SJCRH30 (cell line): ENCODE results near the gene PPP2R2C. TPM values are rescaled to one million over a fixed set of nuclear protein-coding genes. Genes with fewer than 3 reads are reported as not detected.

Experiments
- DNase-seq, 2 experiments: peaks; one replicate each; pipeline ENCODE4 v3.0.0-alpha.2; 2015 to 2020
- H3K27ac ChIP-seq: fragments of 250-450 bp; sonication (Bioruptor Pico); 2 replicates; pipeline ENCODE4 v1.5.1; 2020; ENCODE audit warnings: mild to moderate bottlenecking, moderate library complexity
- H3K27me3 ChIP-seq: fragments of 250-450 bp; sonication (Bioruptor Pico); 2 replicates; pipeline ENCODE4 v1.5.1; 2020; ENCODE audit warnings: mild to moderate bottlenecking, moderate library complexity
- H3K36me3 ChIP-seq: fragments of 250-450 bp; sonication (Bioruptor Pico); 2 replicates; pipeline ENCODE4 v1.5.1; 2020; ENCODE audit warnings: mild to moderate bottlenecking, moderate library complexity
- H3K4me1 ChIP-seq: fragments of 250-450 bp; sonication (Bioruptor Pico); 2 replicates; pipeline ENCODE4 v1.5.1; 2020; ENCODE audit warnings: mild to moderate bottlenecking, moderate library complexity
- H3K4me3 ChIP-seq: fragments of 250-450 bp; sonication (Bioruptor Pico); 2 replicates; pipeline ENCODE4 v1.5.1; 2020; ENCODE audit warnings: mild to moderate bottlenecking, moderate library complexity
- H3K9me3 ChIP-seq: fragments of 250-450 bp; sonication (Bioruptor Pico); replicated peaks from 2 replicates; pipeline ENCODE4 v1.5.1; 2020; ENCODE audit warnings: mild to moderate bottlenecking, moderate library complexity
- total RNA-seq: library from RNA; depleted of rRNA; stranded (reverse); fragments of >200 nt; shearing (Covaris generic); gene quantifications from 2 replicates; pipeline ENCODE4 v1.2.3, GENCODE V29; 2014

The PPP2R2C gene
- total RNA-seq, 1 experiment from 2014 or later = not detected

GRCh38 chr4:6404611-6405396 lies 67.6 kb downstream of the PPP2R2C start:
- no peaks in the 10 kb centered on the region for H3K4me1 ChIP-seq
- H3K4me3 ChIP-seq = no peak overlapping the region
- H3K27ac ChIP-seq = no peak overlapping the region
- no peaks in the 10 kb centered on the region for H3K9me3 ChIP-seq
- H3K36me3 ChIP-seq = no peaks in the 10 kb centered on the region
- DNase-seq = no peak
- peaks cover 32% of the 10 kb centered on the region for H3K27me3 ChIP-seq

- Histone ChIP-seq H3K4me3 (no peak overlapping the region), H3K9me3 (no peaks in the 10 kb centered on the region), H3K36me3 (no peaks in the 10 kb centered on the region), H3K4me1 (no peaks in the 10 kb centered on the region), H3K27ac (no peak overlapping the region), H3K27me3 (peaks cover 35% of the 10 kb centered on the region)
- no peak for DNase-seq
These were observed 69.1 kb downstream of the PPP2R2C start for GRCh38 chr4:6403400-6403685.

GRCh38 chr4:6402566-6403399 lies 69.6 kb downstream of the PPP2R2C start:
- Histone ChIP-seq H3K27ac (no peak overlapping the region), H3K4me1 (no peaks in the 10 kb centered on the region), H3K27me3 (peaks cover 41% of the 10 kb centered on the region), H3K4me3 (no peak overlapping the region), H3K36me3 (no peaks in the 10 kb centered on the region), H3K9me3 (no peaks in the 10 kb centered on the region)
- DNase-seq = no peak

DNA sequence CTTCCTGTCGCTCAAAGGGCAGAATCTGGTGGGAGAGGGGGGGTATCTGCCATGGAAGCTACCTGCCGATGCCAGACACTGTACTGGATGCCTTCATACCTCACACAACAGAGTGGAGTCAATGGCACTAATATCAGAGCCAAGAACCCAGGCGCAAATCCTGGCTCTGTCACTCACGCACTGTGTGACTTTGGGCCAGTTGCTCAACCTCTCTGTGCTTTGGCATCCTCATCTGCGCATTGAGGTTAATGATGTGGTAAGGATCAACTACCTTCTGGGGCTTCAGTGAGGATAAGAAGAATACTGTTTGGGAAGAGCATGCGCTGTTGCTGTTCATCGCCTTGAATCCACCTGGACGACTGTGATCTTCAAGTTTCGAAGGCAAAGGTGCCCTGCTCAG lies 70.6 kb downstream of the PPP2R2C start:
- H3K27ac ChIP-seq = no peak overlapping the region
- H3K27me3 ChIP-seq = peaks cover 42% of the 10 kb centered on the region
- no peak overlapping the region for H3K4me3 ChIP-seq
- no peaks in the 10 kb centered on the region for H3K36me3 ChIP-seq
- H3K9me3 ChIP-seq = no peaks in the 10 kb centered on the region
- no peak for DNase-seq
- H3K4me1 ChIP-seq = no peaks in the 10 kb centered on the region

GRCh38 chr4:6396696-6397236 lies 75.6 kb downstream of the PPP2R2C start:
- no peak for DNase-seq
- Histone ChIP-seq H3K9me3 (no peaks in the 10 kb centered on the region), H3K27ac (no peak overlapping the region), H3K4me1 (no peaks in the 10 kb centered on the region), H3K27me3 (peaks cover 18% of the 10 kb centered on the region), H3K36me3 (no peaks in the 10 kb centered on the region), H3K4me3 (no peak overlapping the region)

- peak; percentile 40 to 51 for DNase-seq
- no peaks in the 10 kb centered on the region for H3K9me3 ChIP-seq
- no peaks in the 10 kb centered on the region for H3K36me3 ChIP-seq
- no peaks in the 10 kb centered on the region for H3K4me1 ChIP-seq
- no peak overlapping the region for H3K27ac ChIP-seq
- H3K4me3 ChIP-seq = no peak overlapping the region
- peaks cover 15% of the 10 kb centered on the region for H3K27me3 ChIP-seq
These were observed 76.8 kb downstream of the PPP2R2C start for GRCh38 chr4:6395466-6396228.

DNA sequence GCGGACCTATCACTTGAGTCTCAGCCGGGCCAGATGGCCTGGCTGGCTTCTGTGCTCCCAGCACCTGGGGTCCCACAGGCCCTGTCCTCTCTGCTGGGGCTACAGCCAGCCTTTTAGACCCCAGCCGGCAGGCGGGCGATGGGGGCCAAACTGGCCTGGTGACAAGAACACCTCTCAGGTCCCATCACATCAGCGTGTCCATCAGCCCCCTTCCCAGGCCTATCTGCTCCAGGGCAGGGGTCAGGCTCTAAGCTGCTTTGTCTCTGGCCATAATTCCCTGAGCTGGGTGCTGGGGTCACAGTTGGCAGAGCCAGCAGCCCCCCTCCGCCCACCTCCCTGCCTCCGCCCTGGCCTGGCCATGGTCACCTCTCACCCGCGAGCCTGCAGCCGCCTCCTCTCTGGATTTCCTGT lies 77.7 kb downstream of the PPP2R2C start:
- Histone ChIP-seq H3K4me3 (no peak overlapping the region), H3K4me1 (no peaks in the 10 kb centered on the region), H3K9me3 (no peaks in the 10 kb centered on the region), H3K36me3 (no peaks in the 10 kb centered on the region), H3K27me3 (peaks cover 15% of the 10 kb centered on the region), H3K27ac (no peak overlapping the region)
- DNase-seq = no peak

DNA sequence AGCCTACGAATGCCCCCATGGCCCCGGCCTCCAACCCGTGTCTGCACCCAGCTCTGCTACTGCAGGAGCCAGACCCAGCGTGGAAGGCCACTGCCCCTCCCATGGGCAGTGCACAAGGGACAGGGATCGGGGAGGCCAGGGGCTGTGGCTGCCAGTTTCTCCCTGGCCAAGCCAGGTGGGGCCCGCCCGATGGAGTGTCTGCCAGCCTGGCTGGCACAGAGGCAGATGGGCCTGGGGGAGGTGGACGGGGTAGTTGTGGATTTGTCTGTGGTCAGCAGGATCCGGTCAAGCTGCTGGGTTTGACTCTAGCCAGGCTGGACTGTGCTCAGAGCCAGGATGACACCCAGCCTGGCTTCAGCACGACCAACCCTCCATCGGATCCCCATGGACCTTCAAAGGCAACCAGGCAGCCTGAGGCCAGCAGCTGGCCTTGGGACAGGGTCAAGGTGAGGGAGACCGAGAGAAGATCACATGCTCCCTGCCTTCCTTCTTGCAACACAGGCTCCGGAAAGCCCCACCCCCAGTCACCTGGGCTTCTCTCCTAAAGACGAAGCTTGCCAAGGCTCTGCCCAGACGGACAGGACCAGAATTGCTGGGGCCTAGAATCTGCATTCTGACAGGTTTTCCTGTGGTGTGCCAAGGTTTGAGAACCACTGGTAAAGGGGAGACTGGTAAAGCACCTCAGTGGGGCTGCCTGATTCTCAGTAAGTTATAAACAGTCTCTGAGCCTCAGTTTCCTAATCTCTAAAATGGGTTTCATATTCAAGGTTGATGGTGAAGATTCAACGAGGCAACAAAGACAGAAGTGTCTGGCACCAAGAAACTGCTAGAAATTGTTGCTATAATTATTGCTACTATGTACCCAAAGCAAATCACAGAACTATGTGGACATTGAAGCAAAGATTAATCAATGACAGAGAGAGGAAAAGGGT lies 78.6 kb downstream of the PPP2R2C start:
- H3K27me3 ChIP-seq = peaks cover 18% of the 10 kb centered on the region

DNA sequence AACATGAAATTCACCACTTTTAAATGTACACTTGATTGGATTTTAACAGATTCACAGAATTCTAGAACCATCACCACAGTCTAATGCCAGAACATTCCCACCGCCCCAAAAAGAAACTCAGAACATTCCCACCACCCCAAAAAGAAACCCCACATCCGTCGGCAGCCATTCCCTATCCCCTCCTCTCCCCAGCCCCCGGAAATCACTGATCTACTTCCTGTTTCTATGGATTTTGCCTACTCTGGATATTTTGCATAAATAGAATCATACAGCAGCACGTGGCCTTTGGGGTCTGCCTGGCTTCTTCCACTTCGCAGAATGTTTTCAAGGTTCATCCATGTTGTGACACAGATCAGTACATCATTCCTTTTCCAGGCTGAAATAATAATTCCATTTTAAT lies 79.3 kb downstream of the PPP2R2C start:
- Histone ChIP-seq H3K27ac (no peak overlapping the region), H3K27me3 (peaks cover 20% of the 10 kb centered on the region), H3K36me3 (no peaks in the 10 kb centered on the region), H3K9me3 (no peaks in the 10 kb centered on the region), H3K4me3 (no peak overlapping the region), H3K4me1 (no peaks in the 10 kb centered on the region)
- DNase-seq = no peak

More for the DNA sequence above, 78.6 kb downstream of the PPP2R2C start:
- H3K4me3 ChIP-seq = no peak overlapping the region
- H3K27ac ChIP-seq = no peak overlapping the region
- DNase-seq = no peak
- H3K9me3 ChIP-seq = no peaks in the 10 kb centered on the region
- H3K36me3 ChIP-seq = no peaks in the 10 kb centered on the region
- H3K4me1 ChIP-seq = no peaks in the 10 kb centered on the region

- Histone ChIP-seq H3K9me3 (no peaks in the 10 kb centered on the region), H3K4me1 (no peaks in the 10 kb centered on the region), H3K27me3 (peaks cover 16% of the 10 kb centered on the region), H3K27ac (no peak overlapping the region), H3K36me3 (no peaks in the 10 kb centered on the region), H3K4me3 (no peak overlapping the region)
- no peak for DNase-seq
These were observed 80.0 kb downstream of the PPP2R2C start for GRCh38 chr4:6392407-6392806.

- Histone ChIP-seq H3K4me3 (no peak overlapping the region), H3K27me3 (peaks cover 20% of the 10 kb centered on the region), H3K27ac (no peak overlapping the region), H3K36me3 (no peaks in the 10 kb centered on the region), H3K4me1 (no peaks in the 10 kb centered on the region), H3K9me3 (no peaks in the 10 kb centered on the region)
- DNase-seq = no peak
These were observed 80.6 kb downstream of the PPP2R2C start for GRCh38 chr4:6391852-6392188.

DNA sequence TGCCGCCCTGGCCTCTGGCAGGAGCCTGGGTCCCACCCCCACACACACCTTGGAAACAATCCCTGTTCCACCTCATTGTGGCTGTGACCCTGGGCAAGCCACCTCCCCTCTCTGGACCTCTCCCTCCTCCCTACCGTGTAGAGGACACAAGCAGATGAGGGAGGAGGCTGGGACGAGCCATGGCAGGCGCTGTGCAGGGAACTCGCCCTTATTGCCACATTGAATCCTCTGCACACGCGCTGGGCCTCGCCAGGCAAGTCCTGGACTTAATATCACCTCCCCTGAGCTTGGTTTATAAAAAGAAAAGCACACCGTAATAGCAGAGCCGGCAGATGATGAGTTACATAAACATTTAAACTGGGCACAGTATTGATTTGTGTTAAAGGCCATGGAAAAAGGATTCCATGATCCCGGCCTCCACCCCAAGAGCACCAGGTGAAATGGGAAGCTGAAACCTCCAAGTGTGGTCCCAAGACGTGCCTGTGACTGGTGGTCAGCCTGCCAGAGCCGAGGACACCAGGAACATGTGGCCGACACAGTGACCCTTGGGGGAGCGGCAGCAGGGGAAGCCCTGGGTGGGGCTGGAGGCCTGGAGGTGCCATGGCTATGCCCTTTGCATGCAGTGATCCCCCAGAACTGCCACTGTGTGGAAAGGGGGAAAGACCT lies 81.1 kb downstream of the PPP2R2C start:
- peaks cover 25% of the 10 kb centered on the region for H3K27me3 ChIP-seq
- no peaks in the 10 kb centered on the region for H3K4me1 ChIP-seq
- H3K9me3 ChIP-seq = no peaks in the 10 kb centered on the region

GRCh38 chr4:6390356-6390755 lies 82.1 kb downstream of the PPP2R2C start:
- Histone ChIP-seq H3K9me3 (no peaks in the 10 kb centered on the region), H3K4me3 (no peak overlapping the region), H3K36me3 (no peaks in the 10 kb centered on the region), H3K27me3 (peaks cover 32% of the 10 kb centered on the region), H3K27ac (no peak overlapping the region), H3K4me1 (no peaks in the 10 kb centered on the region)
- no peak for DNase-seq

More for the DNA sequence above, 81.1 kb downstream of the PPP2R2C start:
- no peak overlapping the region for H3K27ac ChIP-seq
- DNase-seq = no peak
- H3K36me3 ChIP-seq = no peaks in the 10 kb centered on the region
- H3K4me3 ChIP-seq = no peak overlapping the region
